HepG2 (cell line): Measurements from ENCODE around the gene MDFI. TPM values are rescaled to one million over a fixed set of nuclear protein-coding genes. Genes with fewer than 3 reads are reported as not detected.

Source experiments
- BHLHE40 ChIP-seq: IDR thresholded peaks from 2 replicates; pipeline ENCODE4 v1.6.1; 2011; ENCODE audit warnings: low read length, improper control_type of control experiment
- BRD4 ChIP-seq: sonication (generic); formaldehyde crosslinking; IDR thresholded peaks from 2 replicates; pipeline ENCODE4 v1.4.0; 2020; ENCODE audit warnings: missing genetic modification reagents
- FOSL2 ChIP-seq: sonication (generic); formaldehyde crosslinking; IDR thresholded peaks from 2 replicates; pipeline ENCODE4 v1.4.0; 2020; ENCODE audit warnings: missing genetic modification reagents
- FOXO1 ChIP-seq: sonication (generic); formaldehyde crosslinking; IDR thresholded peaks from 2 replicates; pipeline ENCODE4 v1.4.0; 2020; ENCODE audit warnings: missing genetic modification reagents
- HOXA3 ChIP-seq: sonication (generic); formaldehyde crosslinking; IDR thresholded peaks from 2 replicates; pipeline ENCODE4 v1.5.0; 2020; ENCODE audit warnings: missing genetic modification reagents
- ISL2 ChIP-seq: sonication (generic); formaldehyde crosslinking; IDR thresholded peaks from 2 replicates; pipeline ENCODE4 v1.5.0; 2020; ENCODE audit warnings: missing genetic modification reagents
- KLF12 ChIP-seq: sonication (generic); formaldehyde crosslinking; IDR thresholded peaks from 2 replicates; pipeline ENCODE4 v1.4.0; 2020; ENCODE audit warnings: missing genetic modification reagents, borderline replicate concordance
- KLF15 ChIP-seq: sonication (generic); formaldehyde crosslinking; IDR thresholded peaks from 2 replicates; pipeline ENCODE4 v1.8.1; 2023; ENCODE audit warnings: borderline replicate concordance, mild to moderate bottlenecking, inconsistent platforms, missing genetic modification reagents, mixed read lengths
- NONO ChIP-seq, 2 experiments: fragments of 450-650 bp in 1 of 2; sonication (generic) in 1 of 2; formaldehyde crosslinking in 1 of 2; IDR thresholded peaks in 1 of 2; conservative IDR thresholded peaks in 1 of 2; 2 replicates each; pipeline versions ENCODE4 v1.6.1 to v1.8.0; 2017 to 2022; ENCODE audit warnings: mild to moderate bottlenecking in 1 of 2, missing genetic modification reagents in 1 of 2, moderate library complexity in 1 of 2
- PCBP2 ChIP-seq: fragments of 200-400 bp; formaldehyde crosslinking; optimal IDR thresholded peaks from 2 replicates; pipeline ENCODE3; 2018; ENCODE audit warnings: low read length, low read depth; ENCODE audit not compliant: poor library complexity, severe bottlenecking
- PLRG1 ChIP-seq: fragments of 450-650 bp; conservative IDR thresholded peaks from 2 replicates; pipeline ENCODE4 v1.6.1; 2016
- PPARG ChIP-seq: conservative IDR thresholded peaks from 2 replicates; pipeline ENCODE4 v1.6.1; 2016; ENCODE audit warnings: missing biosample characterization, missing genetic modification reagents
- RORA ChIP-seq: sonication (generic); formaldehyde crosslinking; IDR thresholded peaks from 2 replicates; pipeline ENCODE4 v1.5.0; 2020; ENCODE audit warnings: mild to moderate bottlenecking, missing genetic modification reagents, moderate library complexity
- SIX4 ChIP-seq: sonication (generic); formaldehyde crosslinking; IDR thresholded peaks from 2 replicates; pipeline ENCODE4 v1.4.0; 2020; ENCODE audit warnings: missing genetic modification reagents
- SMAD3 ChIP-seq: sonication (generic); formaldehyde crosslinking; IDR thresholded peaks from 2 replicates; pipeline ENCODE4 v1.4.0; 2020; ENCODE audit warnings: missing genetic modification reagents
- SP140L ChIP-seq: sonication (generic); formaldehyde crosslinking; IDR thresholded peaks from 2 replicates; pipeline ENCODE4 v1.4.0; 2020; ENCODE audit warnings: missing genetic modification reagents, borderline replicate concordance
- SP4 ChIP-seq: sonication (generic); formaldehyde crosslinking; IDR thresholded peaks from 2 replicates; pipeline ENCODE4 v1.8.1; 2023; ENCODE audit warnings: mild to moderate bottlenecking, missing genetic modification reagents
- SUZ12 ChIP-seq: fragments of 150-350 bp; IDR thresholded peaks from 2 replicates; pipeline ENCODE4 v1.6.1; 2014; ENCODE audit warnings: low read depth, low read length
- TEAD3 ChIP-seq: optimal IDR thresholded peaks from 2 replicates; pipeline ENCODE3; 2016; ENCODE audit warnings: borderline replicate concordance
- TMF1 ChIP-seq: sonication (generic); formaldehyde crosslinking; IDR thresholded peaks from 2 replicates; pipeline ENCODE4 v1.8.1; 2022; ENCODE audit warnings: low read depth, missing genetic modification reagents
- XRCC5 ChIP-seq: fragments of 200-400 bp; formaldehyde crosslinking; optimal IDR thresholded peaks from 2 replicates; pipeline ENCODE3; 2017; ENCODE audit warnings: mild to moderate bottlenecking, low read length
- ZNF138 ChIP-seq: sonication (generic); formaldehyde crosslinking; IDR thresholded peaks from 2 replicates; pipeline ENCODE4 v1.5.0; 2020; ENCODE audit warnings: mild to moderate bottlenecking, low read depth, missing genetic modification reagents
- ZNF446 ChIP-seq: sonication (generic); formaldehyde crosslinking; IDR thresholded peaks from 2 replicates; pipeline ENCODE4 v1.5.0; 2020; ENCODE audit warnings: mild to moderate bottlenecking, missing genetic modification reagents
- ZNF552 ChIP-seq: sonication (generic); formaldehyde crosslinking; IDR thresholded peaks from 2 replicates; pipeline ENCODE4 v1.9.0; 2022; ENCODE audit warnings: missing genetic modification reagents, mild to moderate bottlenecking, borderline replicate concordance
- ZNF569 ChIP-seq: sonication (generic); formaldehyde crosslinking; IDR thresholded peaks from 2 replicates; pipeline ENCODE4 v1.5.0; 2020; ENCODE audit warnings: mild to moderate bottlenecking, missing genetic modification reagents, moderate library complexity, borderline replicate concordance
- ZNF883 ChIP-seq: sonication (generic); formaldehyde crosslinking; IDR thresholded peaks from 2 replicates; pipeline ENCODE4 v1.5.1; 2020; ENCODE audit warnings: mild to moderate bottlenecking, missing genetic modification reagents; ENCODE audit errors: not compliant biosample characterization
- ZSCAN20 ChIP-seq: sonication (generic); formaldehyde crosslinking; IDR thresholded peaks from 2 replicates; pipeline ENCODE4 v1.4.0; 2020; ENCODE audit warnings: missing genetic modification reagents, mild to moderate bottlenecking, borderline replicate concordance
- ZSCAN29 ChIP-seq: sonication (generic); formaldehyde crosslinking; conservative IDR thresholded peaks from 2 replicates; pipeline ENCODE4 v1.4.0; 2020; ENCODE audit warnings: mild to moderate bottlenecking, missing genetic modification reagents
- polyA plus RNA-seq, 8 experiments: library from polyadenylated mRNA; depleted of rRNA in 3 of 8; stranded (reverse) in 7 of 8; unstranded in 1 of 8; fragments of >200 nt; fragmentation: Illumina TruSeq in 4 of 8; extraction: Trizol in 4 of 8; gene quantifications; 2 replicates each; pipeline versions ENCODE4 v1.2.1 to v1.2.3, GENCODE V29; 2011 to 2016; ENCODE audit warnings: low read depth in 4 of 8, missing spikeins in 1 of 8, mixed read lengths in 1 of 8; ENCODE audit not compliant: insufficient read depth in 1 of 8
- total RNA-seq, 5 experiments: library from RNA; depleted of rRNA; stranded (reverse); fragments of >200 nt; fragmentation: Illumina TruSeq; extraction: Trizol; gene quantifications; 2 replicates each; pipeline ENCODE4 v1.2.3, GENCODE V29; 2016; ENCODE audit warnings: low read depth in 1 of 5
- TF ChIP-seq, protein P1 (sequence below): sonication (generic); formaldehyde crosslinking; IDR thresholded peaks from 2 replicates; pipeline ENCODE4 v1.4.0; 2020; ENCODE audit warnings: missing genetic modification reagents
- TF ChIP-seq, protein P2 (sequence below): sonication (generic); formaldehyde crosslinking; IDR thresholded peaks from 2 replicates; pipeline ENCODE4 v1.8.1; 2023; ENCODE audit warnings: mild to moderate bottlenecking, missing genetic modification reagents, borderline replicate concordance
- TF ChIP-seq, protein P3 (sequence below): IDR thresholded peaks from 2 replicates; pipeline ENCODE4 v1.6.1; 2016; ENCODE audit warnings: low read depth, borderline replicate concordance
- TF ChIP-seq, protein P4 (sequence below): sonication (generic); formaldehyde crosslinking; IDR thresholded peaks from 2 replicates; pipeline ENCODE4 v1.4.0; 2020; ENCODE audit warnings: low read depth, mild to moderate bottlenecking, missing genetic modification reagents

The MDFI gene
- total and polyA plus RNA-seq, 2 of the 13 experiments (the other 11 are each of a cell fraction or from before 2014, with no cell fraction given): 0.28 TPM; not detected in 1

DNA sequence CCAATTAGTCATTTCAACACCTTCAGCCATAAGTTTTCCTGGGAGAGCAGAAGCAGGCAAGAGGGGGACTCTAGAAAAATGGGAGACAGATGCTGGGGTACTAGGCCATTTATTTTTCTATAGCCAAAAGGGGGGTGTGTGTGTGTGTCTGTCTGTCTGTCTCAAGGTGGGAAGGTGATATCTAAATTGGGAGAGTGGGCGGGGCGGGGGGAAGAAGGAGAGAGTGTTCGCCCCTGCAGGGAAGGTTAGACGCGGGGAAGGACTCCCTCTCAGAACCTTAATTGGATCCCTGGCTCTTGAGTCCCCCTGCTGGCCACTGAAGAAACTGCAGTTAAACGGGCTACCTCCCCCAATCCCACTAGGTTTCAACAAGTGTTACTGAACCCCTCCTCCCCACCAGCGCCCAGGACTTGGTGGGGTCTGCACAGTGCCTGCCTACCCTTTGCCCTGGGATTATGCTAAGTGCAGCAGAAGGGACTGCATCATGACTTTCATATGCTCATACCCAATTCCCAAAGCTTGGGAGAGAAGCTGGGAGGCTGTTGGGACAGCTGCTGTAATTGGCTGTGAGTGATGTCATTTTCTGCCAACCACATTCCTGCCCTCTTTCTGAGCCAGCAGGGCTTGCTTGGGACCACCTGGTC is 46.3 kb upstream of the MDFI start (continued):
- TF ChIP-seq SIX4 (CRISPR knock-in tag): no peak
- TF ChIP-seq ZNF138 (CRISPR knock-in tag): no peak
- no peak for TF ChIP-seq ZNF569 (CRISPR knock-in tag)
- peak; percentile 46 for TF ChIP-seq TEAD3 (CRISPR knock-in tag)
- no peak for TF ChIP-seq KLF15 (CRISPR knock-in tag)
- TF ChIP-seq FOXO1: peak; percentile 45; the same call in 1 of the 2 replicates
- no peak for TF ChIP-seq ZNF446
- TF ChIP-seq HOXA3 (CRISPR knock-in tag): no peak
- no peak for TF ChIP-seq BRD4
- no peak for TF ChIP-seq SP140L (CRISPR knock-in tag)
- TF ChIP-seq ZSCAN29 (CRISPR knock-in tag): no peak
- TF ChIP-seq ZSCAN20 (CRISPR knock-in tag): no peak
- no peak; the same call in 1 of the 2 replicates for TF ChIP-seq BHLHE40
- no peak for TF ChIP-seq NONO (IDR thresholded peaks at IDR 0.05)
- no peak for TF ChIP-seq NONO (CRISPR knock-in tag; conservative IDR thresholded peaks at IDR 0.05)
- no peak for TF ChIP-seq TMF1 (CRISPR knock-in tag)
- no peak for TF ChIP-seq KLF12 (CRISPR knock-in tag)
- TF ChIP-seq XRCC5: peak; percentile 74
- TF ChIP-seq, protein P1, sequence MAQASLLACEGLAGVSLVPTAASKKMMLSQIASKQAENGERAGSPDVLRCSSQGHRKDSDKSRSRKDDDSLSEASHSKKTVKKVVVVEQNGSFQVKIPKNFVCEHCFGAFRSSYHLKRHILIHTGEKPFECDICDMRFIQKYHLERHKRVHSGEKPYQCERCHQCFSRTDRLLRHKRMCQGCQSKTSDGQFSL: peak; percentile 63; the same call in 1 of the 2 replicates
- no peak for TF ChIP-seq RORA (CRISPR knock-in tag)
- no peak for TF ChIP-seq ZNF883 (CRISPR knock-in tag)
- no peak for TF ChIP-seq ISL2 (CRISPR knock-in tag)
- no peak for TF ChIP-seq SMAD3 (CRISPR knock-in tag)
- TF ChIP-seq SP4: no peak
- no peak for TF ChIP-seq PPARG (CRISPR knock-in tag)
- TF ChIP-seq SUZ12: no peak
- TF ChIP-seq, protein P2, sequence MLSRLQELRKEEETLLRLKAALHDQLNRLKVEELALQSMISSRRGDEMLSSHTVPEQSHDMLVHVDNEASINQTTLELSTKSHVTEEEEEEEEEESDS (CRISPR knock-in tag): no peak
- TF ChIP-seq, protein P3, sequence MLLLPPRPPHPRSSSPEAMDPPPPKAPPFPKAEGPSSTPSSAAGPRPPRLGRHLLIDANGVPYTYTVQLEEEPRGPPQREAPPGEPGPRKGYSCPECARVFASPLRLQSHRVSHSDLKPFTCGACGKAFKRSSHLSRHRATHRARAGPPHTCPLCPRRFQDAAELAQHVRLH (CRISPR knock-in tag): no peak
- TF ChIP-seq ZNF552 (CRISPR knock-in tag): no peak
- TF ChIP-seq, protein P4, sequence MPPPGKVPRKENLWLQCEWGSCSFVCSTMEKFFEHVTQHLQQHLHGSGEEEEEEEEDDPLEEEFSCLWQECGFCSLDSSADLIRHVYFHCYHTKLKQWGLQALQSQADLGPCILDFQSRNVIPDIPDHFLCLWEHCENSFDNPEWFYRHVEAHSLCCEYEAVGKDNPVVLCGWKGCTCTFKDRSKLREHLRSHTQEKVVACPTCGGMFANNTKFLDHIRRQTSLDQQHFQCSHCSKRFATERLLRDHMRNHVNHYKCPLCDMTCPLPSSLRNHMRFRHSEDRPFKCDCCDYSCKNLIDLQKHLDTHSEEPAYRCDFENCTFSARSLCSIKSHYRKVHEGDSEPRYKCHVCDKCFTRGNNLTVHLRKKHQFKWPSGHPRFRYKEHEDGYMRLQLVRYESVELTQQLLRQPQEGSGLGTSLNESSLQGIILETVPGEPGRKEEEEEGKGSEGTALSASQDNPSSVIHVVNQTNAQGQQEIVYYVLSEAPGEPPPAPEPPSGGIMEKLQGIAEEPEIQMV (CRISPR knock-in tag): 0 out of 2 replicates have a peak, but pooled peaks have one; percentile 58
- TF ChIP-seq PCBP2: no peak
- no peak for TF ChIP-seq PLRG1
- no peak for TF ChIP-seq FOSL2
